Measurements from ENCODE around the gene FASN. TPM values are rescaled to one million over a fixed set of nuclear protein-coding genes. Genes with fewer than 3 reads are reported as not detected.

Gene FASN
- total RNA-seq, 3 donors from 2014 or later (not counting 1 experiment from before 2014, with no cell fraction given) = 53.8 to 56.2 (median 54.0) TPM

- peak; percentile 91 for TF ChIP-seq CTCF (IDR thresholded peaks at IDR 0.05)
- no peaks in the 10 kb centered on the region for H3K36me3 Mint-ChIP-seq
- H3K4me1 Mint-ChIP-seq = peaks cover 7 to 22% of the 10 kb centered on the region in 2 donors
- Histone ChIP-seq H3K27ac (ENCODE audit: low read length) (peak within 1 kb of the TSS; percentile 78), H3K36me3 (ENCODE audit: control insufficient read depth, insufficient read depth, low read length) (no peaks in the 10 kb centered on the region), H3K27me3 (ENCODE audit: control insufficient read depth, insufficient read depth, low read length) (no peaks in the 10 kb centered on the region), H3K9me3 (ENCODE audit: control insufficient read depth, insufficient read depth, low read length) (no peaks in the 10 kb centered on the region), H3K4me1 (ENCODE audit: control insufficient read depth, insufficient read depth, low read length) (peaks cover 22% of the 10 kb centered on the region), H3K4me3 (ENCODE audit: low read length) (peak within 1 kb of the TSS; percentile 69)
- intact Hi-C loops (cut with micrococcal nuclease) = loop anchor here (1.0 to 5.0 kb wide), 3 partner anchors 14 to 75 kb away; partner anchors contain the start of genes GPS1, LRRC45, NOTUM and RFNG
- ATAC-seq (peak; percentile 90 to 98 (median 91)), DNase-seq (peak; percentile 94 to 96)
- H3K4me3 Mint-ChIP-seq = peak within 1 kb of the TSS; percentile 94
- under 1% methylated on average over 92 of the region's 92 CpGs for WGBS (ENCODE audit: insufficient coverage)
- peak within 1 kb of the TSS; percentile 90 to 94 for H3K27ac Mint-ChIP-seq
- H3K27me3 Mint-ChIP-seq (ENCODE audit: low read depth in 2 of 2) = no peaks in the 10 kb centered on the region
- no peaks in the 10 kb centered on the region for H3K9me3 Mint-ChIP-seq
These were observed 60.7 kb downstream of the FASN start, which contains the start of gene DCXR for GRCh38 chr17:82037092-82037888. TSS of gene DCXR (minus strand) at chr17:82037697. CDS start at chr17:82037682, 15 bp downstream.

- Histone ChIP-seq H3K27me3 (ENCODE audit: control insufficient read depth, insufficient read depth, low read length) (peaks cover 2% of the 10 kb centered on the region), H3K27ac (ENCODE audit: low read length) (peak overlapping the region; percentile 78), H3K4me3 (ENCODE audit: low read length) (peak overlapping the region; percentile 69), H3K4me1 (ENCODE audit: control insufficient read depth, insufficient read depth, low read length) (peaks cover 26% of the 10 kb centered on the region), H3K9me3 (ENCODE audit: control insufficient read depth, insufficient read depth, low read length) (no peaks in the 10 kb centered on the region), H3K36me3 (ENCODE audit: control insufficient read depth, insufficient read depth, low read length) (no peaks in the 10 kb centered on the region)
- Mint-ChIP-seq H3K27me3 (ENCODE audit: low read depth in 2 of 2) (no peaks in the 10 kb centered on the region), H3K4me3 (peak overlapping the region; percentile 94), H3K4me1 (peaks cover 7 to 22% of the 10 kb centered on the region in 2 donors), H3K9me3 (no peaks in the 10 kb centered on the region), H3K36me3 (no peaks in the 10 kb centered on the region), H3K27ac (no peak overlapping the region)
- TF ChIP-seq CTCF (IDR thresholded peaks at IDR 0.05) = no peak
- no peak for DNase-seq
- no peak for ATAC-seq
- 49% methylated on average over 23 of the region's 23 CpGs for WGBS (ENCODE audit: insufficient coverage)
- intact Hi-C loops (cut with micrococcal nuclease) = loop anchor here (1.0 to 5.0 kb wide), 3 partner anchors 13 to 74 kb away; partner anchors contain the start of genes GPS1, LRRC45, NOTUM and RFNG
These were observed 61.4 kb downstream of the FASN start for GRCh38 chr17:82036634-82037091.

GRCh38 chr17:82035956-82036633, 61.9 kb downstream of the FASN start:
- H3K27ac Mint-ChIP-seq = no peak overlapping the region

More at GRCh38 chr17:82035956-82036633, 61.9 kb downstream of the FASN start:
- DNase-seq (no peak), ATAC-seq (no peak)
- H3K36me3 ChIP-seq (ENCODE audit: control insufficient read depth, insufficient read depth, low read length) = no peaks in the 10 kb centered on the region
- intact Hi-C loops (cut with micrococcal nuclease) = loop anchor here (5.0 kb wide), 1 partner anchor 74 kb away; the partner anchor contains the start of gene NOTUM
- H3K27ac ChIP-seq (ENCODE audit: low read length) = no peak overlapping the region
- Mint-ChIP-seq H3K4me3 (peak overlapping the region; percentile 94), H3K9me3 (no peaks in the 10 kb centered on the region), H3K36me3 (no peaks in the 10 kb centered on the region), H3K27me3 (ENCODE audit: low read depth in 2 of 2) (no peaks in the 10 kb centered on the region), H3K4me1 (peaks cover 7 to 22% of the 10 kb centered on the region in 2 donors)
- H3K4me1 ChIP-seq (ENCODE audit: control insufficient read depth, insufficient read depth, low read length) = peaks cover 26% of the 10 kb centered on the region
- TF ChIP-seq CTCF (IDR thresholded peaks at IDR 0.05) = no peak
- no peak overlapping the region for H3K4me3 ChIP-seq (ENCODE audit: low read length)
- WGBS (ENCODE audit: insufficient coverage) = 91% methylated on average over 20 of the region's 20 CpGs
- no peaks in the 10 kb centered on the region for H3K9me3 ChIP-seq (ENCODE audit: control insufficient read depth, insufficient read depth, low read length)
- peaks cover 2% of the 10 kb centered on the region for H3K27me3 ChIP-seq (ENCODE audit: control insufficient read depth, insufficient read depth, low read length)
